GM18519 (cell line): ENCODE results near the gene ARL5A.
"Not testable (repeated sequence)": the region's sequence is repeated elsewhere in the genome, so short reads cannot be mapped to it uniquely, and the experiment has no call there.

Source experiments
- ATAC-seq: cut with Tn5 transposase; IDR thresholded peaks from one replicate; pipeline ENCODE4 v1.9.1; 2021; ENCODE audit warnings: mild to moderate bottlenecking, moderate library complexity; ENCODE audit not compliant: unreplicated experiment, low FRiP score

The ARL5A gene

GRCh38 chr2:151828143-151828889, at the start of gene ARL5A:
Gene ARL5A (minus strand): TSS chr2:151828421. CDS start chr2:151828176, 245 bp downstream.
- ATAC-seq: peak; percentile 90

GRCh38 chr2:151875631-151876030, 47.4 kb upstream of the ARL5A start:
- ATAC-seq: not testable (repeated sequence)

- no peak for ATAC-seq
These were observed 44.2 kb upstream of the ARL5A start for GRCh38 chr2:151872463-151872862.

GRCh38 chr2:151869291-151869690, 41.1 kb upstream of the ARL5A start:
- no peak for ATAC-seq

- peak; percentile 99 for ATAC-seq
These were observed 34.5 kb upstream of the ARL5A start for GRCh38 chr2:151862700-151863099.

- ATAC-seq: no peak
These were observed 33.0 kb upstream of the ARL5A start for GRCh38 chr2:151861174-151861573.

- ATAC-seq: no peak
These were observed 32.5 kb upstream of the ARL5A start for GRCh38 chr2:151860613-151861146.

- ATAC-seq: no peak
These were observed 32.0 kb upstream of the ARL5A start for GRCh38 chr2:151860210-151860609.

- no peak for ATAC-seq
These were observed 29.4 kb upstream of the ARL5A start for GRCh38 chr2:151857650-151858049.

GRCh38 chr2:151855111-151855510, 26.9 kb upstream of the ARL5A start:
- ATAC-seq: no peak

GRCh38 chr2:151853070-151853758, 25.0 kb upstream of the ARL5A start:
- no peak for ATAC-seq

- no peak for ATAC-seq
These were observed 24.2 kb upstream of the ARL5A start for GRCh38 chr2:151852260-151853069.

GRCh38 chr2:151851761-151852160, 23.5 kb upstream of the ARL5A start:
- no peak for ATAC-seq

- ATAC-seq: no peak
These were observed 21.3 kb upstream of the ARL5A start for GRCh38 chr2:151849413-151850010.

- no peak for ATAC-seq
These were observed 17.7 kb upstream of the ARL5A start for GRCh38 chr2:151845884-151846283.

GRCh38 chr2:151845481-151845880, 17.3 kb upstream of the ARL5A start:
- ATAC-seq: no peak

- ATAC-seq: no peak
These were observed 16.1 kb upstream of the ARL5A start for GRCh38 chr2:151844211-151844896.

- no peak for ATAC-seq
These were observed 15.5 kb upstream of the ARL5A start for GRCh38 chr2:151843691-151844061.

GRCh38 chr2:151842830-151843690, 14.8 kb upstream of the ARL5A start:
- ATAC-seq: no peak
